Large intestine (tissue), 3 donors: ENCODE data around the gene OR4B1. TPM values are rescaled to one million over a fixed set of nuclear protein-coding genes. Genes with fewer than 3 reads are reported as not detected.

Experiments
- DNase-seq, 2 donors: peaks; one replicate each; pipeline versions ENCODE4 v3.0.0 to v3.0.0-alpha.2; 2013
- H3K27ac ChIP-seq: one replicate; pipeline ENCODE4 v1.5.1; 2013; ENCODE audit warnings: low read length
- H3K27me3 ChIP-seq: 2 replicates; pipeline ENCODE4 v1.6.1; 2013; ENCODE audit warnings: low read length; ENCODE audit not compliant: control insufficient read depth, insufficient read depth
- H3K36me3 ChIP-seq: 2 replicates; pipeline ENCODE4 v1.6.1; 2013; ENCODE audit warnings: low read length; ENCODE audit not compliant: control insufficient read depth, insufficient read depth
- H3K4me1 ChIP-seq: one replicate; pipeline ENCODE4 v1.6.1; 2013; ENCODE audit warnings: low read length; ENCODE audit not compliant: control insufficient read depth, insufficient read depth
- H3K4me3 ChIP-seq: one replicate; pipeline ENCODE4 v1.5.1; 2013; ENCODE audit warnings: low read length
- H3K9me3 ChIP-seq: one replicate; pipeline ENCODE4 v1.6.1; 2013; ENCODE audit warnings: mild to moderate bottlenecking, low read depth, low read length, moderate library complexity; ENCODE audit not compliant: control insufficient read depth
- WGBS: methylation state at CpG from one replicate; pipeline ENCODE4 v1.1.5; 2013; ENCODE audit warnings: low lambda C conversion rate; ENCODE audit not compliant: insufficient coverage; 5-methylcytosine and 5-hydroxymethylcytosine counted together
- polyA plus RNA-seq: library from polyadenylated mRNA; unstranded; fragments of 120-200 nt; gene quantifications from one replicate; pipeline ENCODE4 v1.2.1, GENCODE V29; 2013

Gene OR4B1
- polyA plus RNA-seq, 1 donor, result not detected

DNA sequence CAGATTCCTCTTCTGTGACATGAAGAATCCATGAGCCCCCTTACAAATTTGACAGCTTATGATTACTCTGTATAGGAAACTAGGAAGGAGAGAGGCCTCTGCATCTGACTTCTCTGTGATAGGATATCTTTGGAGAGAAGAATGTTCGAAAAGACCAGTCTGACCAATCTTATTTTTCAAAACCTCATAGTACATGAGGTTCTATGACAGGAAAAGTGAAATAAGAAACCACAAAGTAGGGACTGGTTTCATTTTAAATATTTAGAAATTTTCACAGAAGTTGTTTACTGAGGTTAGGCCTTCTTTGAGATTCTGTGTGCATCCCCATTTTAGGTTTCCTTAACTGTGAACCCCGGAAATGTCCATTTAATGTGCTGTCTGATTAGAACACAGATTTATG, 45.0 kb downstream of the OR4B1 start:
- no peaks in the 10 kb centered on the region for H3K9me3 ChIP-seq
- DNase-seq, result no peak
- 78% methylated on average over 2 of the region's 2 CpGs for WGBS
- no peaks in the 10 kb centered on the region for H3K4me1 ChIP-seq
- H3K27ac ChIP-seq, result no peak overlapping the region
- no peak overlapping the region for H3K4me3 ChIP-seq
- H3K36me3 ChIP-seq, result no peaks in the 10 kb centered on the region
- no peaks in the 10 kb centered on the region for H3K27me3 ChIP-seq

DNA sequence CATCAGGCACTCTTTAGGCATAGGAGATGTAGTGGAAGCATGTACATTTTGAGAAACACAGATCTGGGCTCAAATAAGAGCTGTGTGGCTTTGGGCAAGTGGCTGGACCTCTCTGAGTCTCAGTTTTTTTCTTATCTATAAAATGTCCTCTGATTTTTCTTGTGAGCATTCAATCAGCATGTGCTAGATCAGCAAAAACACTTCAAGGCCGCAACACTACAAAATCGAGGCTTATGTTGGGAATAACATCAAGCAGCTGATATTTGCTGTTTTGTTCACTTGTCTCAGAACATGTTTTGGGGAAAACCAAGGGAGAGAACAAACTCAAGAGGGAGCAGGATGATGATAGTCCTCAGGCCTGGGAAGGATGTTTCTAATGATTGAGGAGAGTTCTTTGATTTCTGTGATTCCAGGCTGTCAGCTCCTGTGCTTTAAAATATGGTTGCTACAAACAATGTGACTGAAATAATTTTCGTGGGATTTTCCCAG, 46.9 kb downstream of the OR4B1 start, which contains the start of gene OR4X1:
Gene OR4X1, plus strand, starts transcription at position 439 of the 489 bp plus-strand sequence. Its CDS starts 0 bp downstream, at position 439.
- H3K4me1 ChIP-seq, result no peaks in the 10 kb centered on the region
- WGBS, result no CpG with 5 or more reads among the region's 3 CpGs
- DNase-seq, result no peak
- H3K36me3 ChIP-seq, result no peaks in the 10 kb centered on the region
- H3K27me3 ChIP-seq, result no peaks in the 10 kb centered on the region
- H3K4me3 ChIP-seq, result no peak within 1 kb of the TSS
- H3K9me3 ChIP-seq, result no peaks in the 10 kb centered on the region
- H3K27ac ChIP-seq, result no peak within 1 kb of the TSS

Other genes starting within 250 kb of the OR4B1 start
- 26.4 TPM for gene PTPRJ, start 236.3 kb upstream of the OR4B1 start, polyA plus RNA-seq
- gene OR4X2, start 28.3 kb downstream of the OR4B1 start, polyA plus RNA-seq, result not detected
- gene OR4X1, start 47.1 kb downstream of the OR4B1 start, polyA plus RNA-seq, result not detected
- gene OR4S1, start 89.4 kb downstream of the OR4B1 start, polyA plus RNA-seq, result not detected
- not detected for gene OR4C3, start 108.1 kb downstream of the OR4B1 start, polyA plus RNA-seq
- not detected for gene OR4C5, start 149.7 kb downstream of the OR4B1 start, polyA plus RNA-seq